IPS DF 6.9 (cell line): ENCODE measurements around the gene POLD3.

ENCODE experiments used
- DNase-seq: peaks from one replicate; pipeline ENCODE4 v3.0.0-alpha.2; 2013; ENCODE audit warnings: low read depth, low spot score
- H3K27ac ChIP-seq: one replicate; pipeline ENCODE4 v1.5.1; 2013; ENCODE audit warnings: low read length, control low read depth
- H3K27me3 ChIP-seq: 2 replicates; pipeline ENCODE4 v1.6.1; 2013; ENCODE audit warnings: mild to moderate bottlenecking, low read length; ENCODE audit not compliant: control insufficient read depth, insufficient read depth
- H3K36me3 ChIP-seq: 2 replicates; pipeline ENCODE4 v1.6.1; 2013; ENCODE audit warnings: low read length; ENCODE audit not compliant: control insufficient read depth, insufficient read depth
- H3K4me1 ChIP-seq: 2 replicates; pipeline ENCODE4 v1.6.1; 2013; ENCODE audit warnings: low read length; ENCODE audit not compliant: control insufficient read depth, insufficient read depth
- H3K4me3 ChIP-seq: 2 replicates; pipeline ENCODE4 v1.5.1; 2013; ENCODE audit warnings: mild to moderate bottlenecking, low read length
- H3K9me3 ChIP-seq: 2 replicates; pipeline ENCODE4 v1.6.1; 2013; ENCODE audit warnings: low read length, inconsistent platforms; ENCODE audit not compliant: control insufficient read depth, insufficient read depth
- WGBS: extraction: QIAGEN DNeasy Blood & Tissue Kit; methylation state at CpG from one replicate; pipeline ENCODE4 v1.1.7; 2013; ENCODE audit warnings: mixed read lengths, missing lambda C conversion rate; ENCODE audit not compliant: insufficient read length, insufficient coverage; 5-methylcytosine and 5-hydroxymethylcytosine counted together

Gene POLD3

DNA sequence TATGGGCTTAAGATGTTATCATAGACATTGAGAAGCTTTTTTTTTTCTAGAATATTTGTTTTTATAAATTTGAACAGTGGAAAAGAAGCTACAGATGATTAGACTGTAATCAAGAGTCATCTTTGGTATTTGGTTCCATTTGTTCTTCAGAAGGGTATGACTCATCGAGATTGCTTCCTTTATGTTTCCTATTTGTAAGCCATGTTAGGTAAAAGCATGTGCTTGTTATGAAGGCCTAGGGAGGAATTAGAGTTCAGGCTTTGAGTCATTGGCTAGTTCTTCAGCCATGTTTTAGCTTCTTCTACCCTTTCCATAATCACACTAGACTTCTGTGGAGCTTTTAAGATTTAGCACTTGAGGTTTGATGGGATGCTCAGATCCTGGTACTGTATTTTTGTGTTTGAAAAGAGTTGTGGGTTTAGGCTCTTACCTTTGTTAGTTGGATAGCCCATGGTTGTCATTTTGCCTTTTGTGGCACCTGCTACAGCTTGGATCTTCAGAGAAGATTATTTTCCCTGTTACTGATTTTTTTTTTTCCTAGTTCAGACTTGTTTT lies 44.3 kb downstream of the POLD3 start:
- no peaks in the 10 kb centered on the region for H3K4me1 ChIP-seq
- peaks cover 5% of the 10 kb centered on the region; the same call in 1 of the 2 replicates for H3K36me3 ChIP-seq
- no peaks in the 10 kb centered on the region for H3K27me3 ChIP-seq
- WGBS = no CpG with 5 or more reads among the region's 1 CpG
- no peak overlapping the region for H3K27ac ChIP-seq
- no peaks in the 10 kb centered on the region for H3K9me3 ChIP-seq
- no peak overlapping the region for H3K4me3 ChIP-seq
- no peak for DNase-seq

- Histone ChIP-seq H3K9me3 (no peaks in the 10 kb centered on the region), H3K36me3 (peaks cover 5% of the 10 kb centered on the region; the same call in 1 of the 2 replicates), H3K4me1 (no peaks in the 10 kb centered on the region), H3K4me3 (no peak overlapping the region), H3K27me3 (no peaks in the 10 kb centered on the region), H3K27ac (no peak overlapping the region)
- DNase-seq = no peak
- no CpG with 5 or more reads among the region's 1 CpG for WGBS
Observed at GRCh38 chr11:74637700-74638099, 45.3 kb downstream of the POLD3 start.

DNA sequence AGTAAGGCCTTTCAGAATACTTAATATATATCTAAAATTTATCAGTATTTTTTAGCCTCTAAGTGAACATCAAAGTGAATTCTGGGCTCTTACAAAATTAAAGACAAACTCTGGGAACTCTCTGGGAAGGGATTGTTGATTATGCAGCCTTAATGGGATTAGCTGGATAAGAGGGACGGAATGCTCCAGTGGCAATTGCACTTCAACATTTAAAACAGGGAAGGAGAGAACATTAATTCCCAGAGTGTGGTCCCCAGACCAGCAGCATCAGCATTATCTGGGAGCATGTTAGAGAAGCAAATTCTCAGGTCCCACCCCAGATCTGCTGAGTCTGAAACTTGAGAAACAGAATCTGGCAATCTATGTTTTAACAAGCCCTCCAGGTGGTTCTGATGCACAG lies 46.5 kb downstream of the POLD3 start:
- Histone ChIP-seq H3K27ac (no peak overlapping the region), H3K9me3 (no peaks in the 10 kb centered on the region), H3K4me1 (no peaks in the 10 kb centered on the region), H3K4me3 (no peak overlapping the region), H3K36me3 (peaks cover 5% of the 10 kb centered on the region; the same call in 1 of the 2 replicates), H3K27me3 (no peaks in the 10 kb centered on the region)
- WGBS = no CpG with 5 or more reads among the region's 1 CpG
- no peak for DNase-seq

DNA sequence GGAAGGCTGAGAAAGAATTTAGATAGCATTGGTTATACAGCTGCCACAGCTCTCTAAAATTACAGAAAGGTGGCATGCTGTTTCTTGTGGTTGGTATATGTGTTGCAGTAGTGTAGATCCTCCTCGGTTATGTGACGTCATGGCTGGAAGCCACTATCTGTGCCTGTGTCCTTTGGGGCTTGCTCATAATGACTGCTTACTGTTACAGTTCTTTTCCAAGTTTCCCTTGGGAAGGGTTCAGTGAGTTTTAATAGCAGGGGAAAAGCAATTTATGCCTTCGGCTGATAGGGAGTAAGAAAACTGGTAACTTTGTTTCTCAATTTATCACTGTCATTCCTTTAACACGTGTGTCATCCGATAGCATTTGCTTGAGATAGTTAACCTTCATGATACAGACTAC lies 47.2 kb downstream of the POLD3 start:
- WGBS = no CpG with 5 or more reads among the region's 5 CpGs
- no peak for DNase-seq

GRCh38 chr11:74641289-74641688 lies 48.9 kb downstream of the POLD3 start:
- Histone ChIP-seq H3K4me3 (no peak overlapping the region), H3K9me3 (no peaks in the 10 kb centered on the region), H3K4me1 (no peaks in the 10 kb centered on the region), H3K27ac (no peak overlapping the region), H3K27me3 (no peaks in the 10 kb centered on the region), H3K36me3 (no peaks in the 10 kb centered on the region; the same call in 1 of the 2 replicates)
- no peak for DNase-seq
- no CpG with 5 or more reads among the region's 8 CpGs for WGBS

More for the DNA sequence above, 47.2 kb downstream of the POLD3 start:
- Histone ChIP-seq H3K4me1 (no peaks in the 10 kb centered on the region), H3K36me3 (peaks cover 3% of the 10 kb centered on the region; the same call in 1 of the 2 replicates), H3K9me3 (no peaks in the 10 kb centered on the region), H3K27ac (no peak overlapping the region), H3K4me3 (no peak overlapping the region), H3K27me3 (no peaks in the 10 kb centered on the region)

- DNase-seq = no peak
Observed at GRCh38 chr11:74641905-74642304, 49.5 kb downstream of the POLD3 start.

GRCh38 chr11:74642912-74643311 lies 50.5 kb downstream of the POLD3 start:
- H3K27me3 ChIP-seq = no peaks in the 10 kb centered on the region
- no peak overlapping the region for H3K27ac ChIP-seq
- no peak overlapping the region for H3K4me3 ChIP-seq
- no peaks in the 10 kb centered on the region for H3K4me1 ChIP-seq
- no peaks in the 10 kb centered on the region for H3K9me3 ChIP-seq
- WGBS = no CpG with 5 or more reads among the region's 5 CpGs
- DNase-seq = no peak
- H3K36me3 ChIP-seq = no peaks in the 10 kb centered on the region

More at GRCh38 chr11:74641905-74642304, 49.5 kb downstream of the POLD3 start:
- no peak overlapping the region for H3K4me3 ChIP-seq
- no peak overlapping the region for H3K27ac ChIP-seq
- no peaks in the 10 kb centered on the region for H3K9me3 ChIP-seq
- no peaks in the 10 kb centered on the region for H3K27me3 ChIP-seq
- H3K36me3 ChIP-seq = no peaks in the 10 kb centered on the region
- no peaks in the 10 kb centered on the region for H3K4me1 ChIP-seq
- WGBS = no CpG with 5 or more reads among the region's 4 CpGs

- H3K4me1 ChIP-seq = no peaks in the 10 kb centered on the region
- no peak for DNase-seq
- no peaks in the 10 kb centered on the region for H3K9me3 ChIP-seq
- H3K27me3 ChIP-seq = no peaks in the 10 kb centered on the region
- H3K4me3 ChIP-seq = no peak overlapping the region
- WGBS = no CpG with 5 or more reads among the region's 4 CpGs
- no peaks in the 10 kb centered on the region for H3K36me3 ChIP-seq
- H3K27ac ChIP-seq = no peak overlapping the region
Observed at GRCh38 chr11:74644081-74644480, 51.7 kb downstream of the POLD3 start.

DNA sequence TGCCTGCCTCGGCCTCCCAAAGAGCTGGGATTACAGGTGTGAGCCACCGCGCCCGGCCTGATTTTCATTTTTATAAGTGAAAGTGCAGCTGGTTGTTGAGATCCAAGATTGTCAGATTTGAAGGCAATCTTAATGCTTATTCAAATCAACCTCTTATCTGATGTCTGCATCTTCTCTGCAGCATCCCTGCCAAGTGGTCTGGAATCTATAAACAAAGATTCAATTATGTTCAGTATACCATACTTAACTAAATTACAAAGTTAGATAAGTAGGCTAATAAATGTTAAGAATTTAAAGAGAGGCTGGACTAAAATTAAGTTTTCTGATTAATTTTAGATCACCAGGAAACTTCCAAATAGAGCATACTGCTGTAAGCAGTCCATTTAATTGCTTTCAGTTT lies 53.8 kb downstream of the POLD3 start:
- no CpG with 5 or more reads among the region's 4 CpGs for WGBS
- Histone ChIP-seq H3K9me3 (no peaks in the 10 kb centered on the region), H3K27ac (no peak overlapping the region), H3K4me3 (no peak overlapping the region), H3K36me3 (no peaks in the 10 kb centered on the region), H3K4me1 (no peaks in the 10 kb centered on the region), H3K27me3 (no peaks in the 10 kb centered on the region)
- no peak for DNase-seq

DNA sequence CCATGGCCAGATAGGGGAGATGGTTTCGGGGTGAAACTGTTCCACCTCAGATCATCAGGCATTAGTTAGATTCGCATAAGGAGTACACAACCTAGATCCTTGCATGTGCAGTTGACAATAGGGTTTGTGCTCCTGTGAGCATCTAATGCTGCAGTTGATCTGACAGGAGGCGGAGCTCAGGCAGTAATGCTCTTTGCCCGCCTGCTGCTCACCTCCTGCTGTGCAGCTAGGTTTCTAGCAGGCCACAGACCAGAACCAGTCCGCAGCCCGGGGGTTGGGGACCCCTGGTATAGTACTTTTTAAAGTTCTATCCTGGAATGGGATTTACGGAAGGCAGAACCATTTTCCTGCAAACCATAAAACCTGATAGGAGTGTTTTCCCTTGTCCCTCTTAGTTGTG lies 54.6 kb downstream of the POLD3 start:
- WGBS = no CpG with 5 or more reads among the region's 7 CpGs
- H3K27me3 ChIP-seq = no peaks in the 10 kb centered on the region
- no peak for DNase-seq
- H3K27ac ChIP-seq = no peak overlapping the region
- H3K4me3 ChIP-seq = no peak overlapping the region
- H3K9me3 ChIP-seq = no peaks in the 10 kb centered on the region
- no peaks in the 10 kb centered on the region for H3K4me1 ChIP-seq
- H3K36me3 ChIP-seq = no peaks in the 10 kb centered on the region

- no peak overlapping the region for H3K4me3 ChIP-seq
- H3K9me3 ChIP-seq = no peaks in the 10 kb centered on the region
- H3K36me3 ChIP-seq = no peaks in the 10 kb centered on the region
- DNase-seq = no peak
- no peaks in the 10 kb centered on the region for H3K27me3 ChIP-seq
- H3K4me1 ChIP-seq = no peaks in the 10 kb centered on the region
- H3K27ac ChIP-seq = no peak overlapping the region
Observed at GRCh38 chr11:74647404-74647803, 55.0 kb downstream of the POLD3 start.
